Measurements from ENCODE around the gene ACSL5.

ACSL5 gene

DNA sequence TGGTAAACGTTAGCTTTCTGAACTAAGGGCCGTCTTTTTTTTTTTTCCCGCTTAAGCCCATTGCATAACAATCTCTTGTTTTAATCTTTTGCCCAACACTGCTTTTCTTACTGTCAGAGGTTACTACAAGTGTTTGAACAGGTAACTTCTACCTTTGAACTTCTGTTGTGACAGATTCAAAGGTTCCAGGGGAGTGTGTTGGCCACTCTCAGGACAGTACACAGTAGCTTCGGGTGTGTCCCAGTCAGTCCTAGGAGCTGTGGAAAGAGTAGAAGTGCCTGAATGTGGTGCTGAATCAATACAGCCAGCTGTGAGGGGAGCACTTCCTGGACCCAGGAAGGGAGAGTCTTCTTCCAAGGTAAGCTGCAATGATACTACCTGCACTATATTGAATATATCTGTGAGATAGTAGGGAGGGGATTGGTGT lies at the start of gene ACSL5:
TSS of gene ACSL5 (plus strand) at position 205 of the 427 bp plus-strand sequence. CDS start 20,831 bp downstream, outside the sequence.
- ATAC-seq, result no peak

DNA sequence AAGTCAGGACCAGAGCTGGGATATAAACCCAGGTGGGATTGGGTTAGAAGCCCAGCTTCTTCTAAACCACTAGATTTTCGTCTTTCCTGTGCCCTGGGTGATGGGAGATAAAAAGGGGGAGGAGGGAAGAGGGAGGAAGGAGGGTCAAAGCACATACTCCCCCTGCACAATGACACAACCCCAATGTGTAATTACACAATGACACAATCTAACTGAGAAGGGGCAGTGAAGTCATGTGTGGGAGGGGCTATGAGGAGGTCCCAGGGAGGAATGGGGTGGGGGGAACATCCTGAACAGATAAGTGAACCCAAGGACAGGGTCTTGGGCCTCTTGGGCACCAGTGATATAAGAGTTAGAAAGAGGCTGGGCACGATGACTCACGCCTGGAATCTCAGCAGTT lies 46.2 kb upstream of the ACSL5 start:
- no peak for ATAC-seq

- no peak for ATAC-seq
These were observed 43.8 kb upstream of the ACSL5 start for GRCh38 chr10:112330162-112330561.

DNA sequence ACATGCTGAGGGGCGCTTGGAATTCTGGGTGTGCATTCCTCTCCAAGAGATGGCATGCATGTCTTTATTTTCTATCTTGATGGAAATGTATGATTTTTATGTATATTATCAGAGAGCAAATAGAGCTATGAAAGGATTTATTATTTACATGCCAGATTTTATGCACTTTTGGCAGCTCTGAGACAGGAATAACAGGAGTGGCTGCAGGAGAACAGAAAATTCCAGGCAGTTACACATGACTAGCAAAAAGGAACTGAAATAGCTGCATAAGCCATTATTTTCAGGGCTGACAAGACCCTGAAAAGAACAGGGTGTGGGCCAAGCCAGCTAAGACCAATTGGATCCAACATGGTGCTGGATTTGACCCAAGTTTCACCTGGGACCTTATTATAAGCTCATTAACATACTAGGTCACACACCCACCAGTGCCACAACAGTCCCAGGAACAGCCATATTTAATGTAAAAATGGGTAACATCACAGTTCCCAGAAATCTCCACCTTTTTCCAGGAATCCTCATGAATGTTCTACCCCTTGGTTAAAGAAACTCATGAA lies 43.2 kb upstream of the ACSL5 start:
- no peak for ATAC-seq

- no peak for ATAC-seq
These were observed 41.9 kb upstream of the ACSL5 start for GRCh38 chr10:112332022-112332421.

DNA sequence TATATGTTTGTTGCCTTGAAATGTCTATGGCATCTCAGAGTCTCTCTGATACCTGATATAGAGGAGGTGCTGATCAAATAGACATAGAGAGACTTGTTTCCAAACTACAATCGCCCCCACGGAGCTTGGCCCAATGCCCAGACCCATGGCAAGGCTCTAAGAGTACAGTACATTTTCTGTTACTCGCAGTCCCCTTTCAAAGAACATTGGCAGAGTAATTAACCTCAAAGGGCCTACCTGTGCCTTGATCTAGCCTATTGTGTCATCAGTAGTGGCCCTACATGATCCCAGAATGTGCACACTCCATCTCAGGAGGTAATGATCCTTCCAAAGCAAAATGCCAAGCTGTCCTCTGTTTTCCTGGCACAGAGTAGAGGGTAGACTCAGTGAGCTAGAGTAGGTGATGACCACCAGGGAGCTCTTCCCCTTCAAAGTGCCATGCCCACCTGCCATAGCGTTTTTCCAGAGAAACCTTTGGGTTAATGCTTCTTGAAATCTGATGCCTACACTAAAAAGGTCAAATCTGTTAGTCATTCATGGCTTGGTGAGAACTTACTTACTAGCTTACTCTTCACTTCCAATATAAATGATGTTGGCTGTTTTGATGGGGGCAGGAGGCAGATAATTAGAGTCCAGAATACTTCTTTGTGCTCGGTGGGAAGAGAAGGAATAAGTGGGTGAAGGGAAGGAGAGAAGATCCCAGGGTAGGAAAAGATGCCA lies 41.2 kb upstream of the ACSL5 start:
- no peak for ATAC-seq

- no peak for ATAC-seq
These were observed 40.5 kb upstream of the ACSL5 start for GRCh38 chr10:112333452-112333851.

DNA sequence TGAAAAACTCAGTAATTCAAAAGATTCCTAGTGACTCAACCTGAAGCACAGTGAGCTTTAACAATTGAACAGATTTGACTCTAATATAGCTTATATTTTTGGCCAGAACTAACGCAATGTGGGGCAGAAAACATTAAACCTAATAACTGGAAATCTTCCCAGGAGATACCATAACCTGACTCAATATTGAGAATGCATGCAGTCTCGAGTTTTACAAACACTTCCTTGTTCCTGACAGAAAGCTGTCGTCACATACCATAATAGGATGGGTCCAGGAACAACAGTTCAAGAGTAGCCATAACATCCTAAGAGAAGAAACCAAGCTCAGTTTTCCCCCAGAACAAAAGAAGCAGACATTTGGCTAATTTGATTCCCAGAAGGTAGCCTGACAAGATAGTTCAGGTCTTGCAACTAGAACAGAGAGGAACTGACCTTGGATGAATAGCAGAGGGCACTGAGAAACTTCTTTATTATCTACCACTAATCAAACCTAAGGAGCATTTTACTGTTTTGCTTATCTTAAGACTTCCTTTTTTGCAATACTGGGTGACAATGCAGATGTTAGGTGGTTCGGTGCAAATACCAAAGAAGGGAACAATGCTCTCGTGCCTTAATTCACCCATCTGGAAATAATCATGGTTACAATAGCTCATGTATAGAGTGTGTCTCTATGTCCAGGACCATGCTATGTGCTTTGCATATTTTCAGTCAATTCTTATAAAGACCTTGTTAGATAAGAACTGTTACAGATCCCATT lies 38.6 kb upstream of the ACSL5 start:
- ATAC-seq, result no peak

DNA sequence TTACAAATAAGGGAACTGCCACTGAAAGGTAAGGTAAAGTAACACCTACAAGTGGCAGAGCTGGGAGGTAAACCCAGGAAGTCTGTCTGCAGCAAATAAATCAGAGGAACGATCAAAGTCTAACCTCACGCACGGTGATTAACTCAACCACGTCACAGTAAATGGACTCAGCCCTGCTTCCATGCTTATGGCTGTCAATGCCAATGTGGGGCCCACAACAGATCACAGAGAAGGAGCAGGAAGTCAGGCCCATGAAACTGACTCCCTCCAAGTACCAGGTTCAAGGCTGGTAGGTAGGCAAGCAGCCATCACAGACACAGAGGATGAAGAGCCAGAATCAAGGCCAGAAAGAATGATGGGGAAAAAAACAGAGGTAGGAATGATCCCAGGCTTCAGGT lies 38.0 kb upstream of the ACSL5 start:
- no peak for ATAC-seq

DNA sequence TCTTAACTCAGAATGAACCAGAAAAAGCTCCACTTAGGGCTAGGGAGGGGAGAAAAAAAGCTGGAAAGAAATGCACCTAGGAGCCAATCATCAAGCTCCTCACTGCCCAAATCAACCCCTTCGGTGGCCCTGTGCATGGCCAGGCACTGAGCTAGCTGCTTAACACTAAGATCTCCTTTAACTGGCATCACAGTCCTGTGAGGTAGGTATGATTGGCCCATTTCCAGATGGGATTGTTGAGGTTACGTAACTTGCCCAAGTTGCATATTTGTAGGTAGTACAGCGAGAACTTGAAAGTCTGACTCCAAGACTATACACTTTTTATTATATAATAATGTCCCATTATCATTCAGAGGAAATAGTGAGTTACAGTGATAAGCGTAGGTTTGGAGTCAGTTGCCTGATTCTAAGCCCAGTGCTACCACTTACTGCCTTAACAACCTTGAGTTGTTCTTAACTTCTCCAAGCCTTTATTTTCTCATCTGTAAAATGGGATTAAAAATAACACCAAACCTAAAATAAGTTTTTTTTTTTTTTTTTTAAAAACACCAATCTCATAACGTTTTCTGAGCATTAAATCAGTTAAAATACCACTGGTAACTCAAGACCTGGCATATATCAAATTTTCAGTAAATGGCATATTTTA lies 37.2 kb upstream of the ACSL5 start:
- no peak for ATAC-seq

DNA sequence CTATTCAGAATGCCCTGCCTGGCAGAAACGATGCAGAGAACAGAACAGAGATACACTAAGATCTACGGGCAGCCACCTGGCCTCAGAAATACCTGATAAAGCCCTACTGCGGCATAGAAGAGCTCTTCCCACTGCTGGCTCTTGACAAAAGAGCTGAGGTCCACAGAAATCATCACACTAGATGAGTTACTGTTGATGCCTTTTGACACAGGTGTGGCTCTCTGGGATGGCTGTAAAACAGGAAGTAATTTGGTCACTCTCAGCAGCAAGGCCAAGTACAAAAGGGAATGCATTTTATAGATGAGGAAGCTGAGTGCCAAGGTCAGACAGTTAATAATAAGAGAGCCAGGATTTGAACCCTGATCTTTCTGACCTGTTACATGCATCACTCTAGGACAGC lies 35.0 kb upstream of the ACSL5 start:
- no peak for ATAC-seq

- no peak for ATAC-seq
These were observed 33.3 kb upstream of the ACSL5 start for GRCh38 chr10:112340601-112341000.

DNA sequence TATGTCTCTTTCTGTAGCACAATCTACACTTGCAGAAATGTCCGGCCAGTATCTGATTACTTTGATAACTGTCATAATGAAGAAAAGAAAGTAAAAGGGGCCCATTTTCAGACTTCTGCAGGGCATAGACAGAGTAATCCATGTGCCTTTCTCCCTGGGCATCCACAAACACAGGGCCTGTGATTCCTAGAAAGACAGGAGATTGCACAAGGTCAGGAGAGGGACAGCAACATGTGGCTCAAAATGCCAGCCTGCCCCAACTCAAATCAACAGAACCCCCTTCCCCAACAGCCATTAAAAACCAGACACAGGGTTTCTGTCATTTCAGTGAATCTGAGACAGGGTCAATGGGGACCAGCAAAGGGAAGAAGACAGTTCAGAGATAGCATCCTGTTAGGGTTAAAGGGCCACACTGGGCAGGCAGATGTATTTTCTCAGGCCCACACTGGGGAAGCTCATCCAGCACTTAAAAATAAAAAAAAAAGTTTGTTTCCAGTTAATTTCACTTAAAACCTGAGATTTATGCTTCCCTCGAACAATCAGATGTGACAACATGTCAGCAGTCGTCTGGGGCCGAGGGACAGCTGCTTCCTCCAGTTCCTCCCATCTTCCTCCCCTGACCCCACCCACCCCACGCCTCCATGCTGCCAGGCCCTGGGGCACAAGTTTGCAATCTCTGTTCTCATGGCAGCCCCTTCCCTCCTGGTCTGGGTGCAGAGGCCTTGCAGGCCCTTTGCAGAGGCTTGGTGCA lies 30.7 kb upstream of the ACSL5 start:
- no peak for ATAC-seq

- no peak for ATAC-seq
These were observed 29.7 kb upstream of the ACSL5 start for GRCh38 chr10:112344261-112344660.

GRCh38 chr10:112345202-112345601 lies 28.7 kb upstream of the ACSL5 start:
- no peak for ATAC-seq

DNA sequence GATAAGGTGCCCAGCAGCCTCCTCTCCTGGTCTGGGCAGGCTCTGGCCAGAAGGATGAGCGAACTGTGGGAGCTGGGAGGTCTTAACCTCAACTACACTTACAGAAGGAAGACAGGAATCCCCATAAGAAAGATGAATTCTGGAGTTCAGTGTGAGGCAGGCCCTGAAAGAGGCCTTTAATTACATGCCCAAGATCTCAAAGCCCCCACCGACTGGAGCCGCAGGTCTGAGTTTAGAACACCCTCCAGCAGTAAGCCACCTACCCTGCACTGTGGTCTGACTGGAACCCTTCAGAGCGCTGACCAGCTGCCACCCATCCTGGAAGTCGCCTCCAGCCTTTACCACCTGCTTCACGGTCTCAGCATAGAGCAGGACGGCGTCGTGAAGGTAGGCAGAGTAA lies 28.2 kb upstream of the ACSL5 start:
- no peak for ATAC-seq

DNA sequence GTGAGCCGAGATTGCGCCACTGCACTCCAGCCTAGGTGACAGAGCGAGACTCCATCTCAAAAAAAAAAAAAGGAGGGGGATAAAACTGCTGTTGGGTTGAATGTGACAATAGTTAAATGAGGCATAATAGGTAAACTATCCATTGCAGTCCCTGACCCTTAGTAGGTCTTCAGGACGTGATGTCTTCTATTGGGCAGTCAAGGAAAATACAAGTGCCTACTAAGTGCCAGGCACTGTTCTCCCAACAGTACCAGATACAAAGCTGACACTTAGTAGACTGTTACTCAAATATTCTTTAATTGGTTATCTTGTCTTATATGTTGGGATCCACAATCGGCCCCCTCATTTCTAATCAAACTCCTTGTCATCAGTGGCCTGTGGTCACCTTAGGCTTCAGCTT lies 27.1 kb upstream of the ACSL5 start:
- ATAC-seq, result no peak

DNA sequence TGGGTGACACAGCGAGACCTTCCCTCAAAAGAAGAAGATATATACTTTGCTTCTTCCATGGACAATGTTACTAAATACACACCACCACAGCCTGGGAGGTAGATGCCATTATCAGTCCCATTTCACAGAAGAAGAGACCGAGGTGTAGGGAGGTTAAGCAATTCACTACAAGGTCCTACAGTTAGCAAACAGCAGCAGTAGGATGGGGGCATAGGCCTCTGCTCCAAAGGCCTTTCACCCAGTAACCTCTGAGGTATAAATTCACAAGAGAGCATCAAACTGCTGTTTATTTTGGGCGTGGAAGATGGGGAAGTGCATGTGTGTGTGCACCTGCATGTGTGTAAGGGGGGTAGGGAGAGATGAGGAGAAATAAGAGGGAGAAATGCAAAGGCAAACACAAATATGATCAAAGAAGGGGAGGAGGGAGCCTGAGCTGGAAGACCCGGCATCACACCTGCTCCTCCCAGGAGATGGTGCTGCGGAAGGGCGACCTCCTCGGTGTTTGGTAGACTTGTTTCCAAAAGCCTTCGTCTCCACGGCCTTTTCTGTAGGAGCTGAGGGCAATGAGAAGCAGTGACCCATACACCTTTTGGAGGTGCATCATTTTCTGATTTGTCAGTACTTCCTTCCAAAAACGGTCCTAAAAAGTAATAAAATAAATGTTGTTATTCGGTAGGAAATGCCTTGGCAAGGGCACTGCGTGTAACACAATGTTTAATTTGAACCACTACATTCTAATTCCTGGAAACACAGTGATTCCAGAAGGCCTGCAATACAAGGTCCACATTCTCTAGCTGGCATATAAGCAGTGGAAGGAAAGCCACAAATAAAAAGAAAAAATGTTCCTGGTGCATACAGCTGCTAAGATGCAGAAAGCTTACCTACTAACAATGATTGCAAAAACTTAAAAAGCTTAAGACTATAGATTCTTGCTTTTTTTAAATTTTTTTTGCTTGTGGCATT lies 25.9 kb upstream of the ACSL5 start:
- no peak for ATAC-seq

- no peak for ATAC-seq
These were observed 25.2 kb upstream of the ACSL5 start for GRCh38 chr10:112348759-112349158.

DNA sequence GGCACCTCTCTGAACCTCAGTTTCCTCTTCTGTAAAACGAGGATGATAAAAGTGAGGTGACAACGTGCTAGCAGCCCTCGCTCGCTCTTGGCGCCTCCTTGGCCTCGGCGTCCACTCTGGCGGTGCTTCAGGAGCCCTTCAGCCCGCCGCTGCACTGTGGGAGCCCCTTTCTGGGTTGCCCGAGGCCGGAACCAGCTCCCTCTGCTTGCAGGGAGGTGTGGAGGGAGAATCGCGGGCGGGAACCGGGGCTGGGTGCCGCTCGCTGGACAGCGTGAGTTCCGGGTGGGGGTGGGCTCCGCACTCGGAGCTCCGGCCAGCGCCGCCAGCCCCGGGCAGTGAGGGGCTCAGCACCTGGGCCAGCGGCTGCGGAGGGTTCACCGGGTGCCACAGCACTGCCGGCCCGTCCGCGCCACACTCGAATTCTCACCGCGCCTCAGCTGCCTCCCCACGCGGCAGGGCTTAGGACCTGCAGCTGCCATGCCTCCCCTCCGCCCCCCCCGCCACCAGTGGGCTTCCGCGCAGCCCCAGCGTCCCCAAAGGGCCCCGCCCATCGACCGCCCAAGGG lies 24.3 kb upstream of the ACSL5 start:
- ATAC-seq, result no peak

GRCh38 chr10:112351146-112351545 lies 22.8 kb upstream of the ACSL5 start:
- ATAC-seq, result no peak
